ENCODE results near the gene TBC1D4.
"Not testable (repeated sequence)": the region's sequence is repeated elsewhere in the genome, so short reads cannot be mapped to it uniquely, and the experiment has no call there.

TBC1D4 gene

DNA sequence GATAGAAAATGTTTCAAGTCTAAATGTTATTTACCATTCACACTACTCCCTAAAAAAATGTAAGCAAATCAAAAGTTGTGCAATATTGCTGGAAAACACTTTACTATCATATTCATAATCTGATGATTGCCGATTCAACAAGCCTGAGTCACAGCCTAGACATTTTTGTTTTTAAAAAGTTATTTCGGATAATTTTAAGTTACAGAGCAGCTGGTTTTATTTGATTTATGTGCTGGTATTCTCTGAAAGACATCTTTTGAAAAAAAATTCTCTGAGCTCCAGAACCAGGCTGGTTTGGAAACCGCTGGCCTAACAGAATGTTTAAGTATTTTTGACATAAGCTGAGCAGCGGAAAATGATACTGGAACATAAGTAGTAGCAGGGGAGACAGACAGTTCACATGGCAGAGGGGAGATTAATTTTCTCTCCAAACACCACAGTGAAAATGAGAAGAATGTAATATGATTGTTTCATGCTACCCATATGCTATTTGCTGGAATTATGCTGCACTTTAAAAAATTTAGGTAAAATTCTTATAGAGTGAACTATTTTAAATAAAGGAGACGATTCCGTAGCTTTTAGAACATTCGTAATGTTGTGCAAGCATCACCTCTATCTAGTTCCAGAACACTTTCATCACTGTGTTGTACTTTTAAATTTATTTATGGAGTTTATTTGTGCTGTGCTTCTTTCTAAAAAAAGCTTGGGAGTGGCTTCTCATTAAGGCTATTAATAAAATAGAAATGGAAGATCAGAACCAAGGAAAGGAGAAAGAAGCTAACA is 36.1 kb downstream of the TBC1D4 start:
- no peak for FAIRE-seq

DNA sequence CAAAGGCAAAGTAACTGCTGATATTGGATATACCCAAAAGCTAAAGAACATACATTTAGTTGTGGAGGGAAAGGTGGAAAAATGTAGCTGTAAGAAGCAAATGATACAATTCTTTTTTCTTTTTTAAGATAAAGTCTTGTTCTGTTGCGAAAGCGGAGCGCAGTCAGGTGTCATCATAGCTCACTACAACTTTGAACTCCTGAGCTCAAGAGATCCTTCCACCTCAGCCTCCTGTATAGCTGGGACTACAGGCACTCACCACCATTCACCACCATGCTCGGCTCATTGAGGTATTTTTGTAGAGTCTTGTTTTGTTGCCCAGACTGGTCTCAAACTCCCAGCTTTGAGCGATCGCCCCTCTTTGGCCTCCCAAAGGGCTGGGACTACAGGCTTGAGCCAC is 38.0 kb downstream of the TBC1D4 start:
- no peak for FAIRE-seq

DNA sequence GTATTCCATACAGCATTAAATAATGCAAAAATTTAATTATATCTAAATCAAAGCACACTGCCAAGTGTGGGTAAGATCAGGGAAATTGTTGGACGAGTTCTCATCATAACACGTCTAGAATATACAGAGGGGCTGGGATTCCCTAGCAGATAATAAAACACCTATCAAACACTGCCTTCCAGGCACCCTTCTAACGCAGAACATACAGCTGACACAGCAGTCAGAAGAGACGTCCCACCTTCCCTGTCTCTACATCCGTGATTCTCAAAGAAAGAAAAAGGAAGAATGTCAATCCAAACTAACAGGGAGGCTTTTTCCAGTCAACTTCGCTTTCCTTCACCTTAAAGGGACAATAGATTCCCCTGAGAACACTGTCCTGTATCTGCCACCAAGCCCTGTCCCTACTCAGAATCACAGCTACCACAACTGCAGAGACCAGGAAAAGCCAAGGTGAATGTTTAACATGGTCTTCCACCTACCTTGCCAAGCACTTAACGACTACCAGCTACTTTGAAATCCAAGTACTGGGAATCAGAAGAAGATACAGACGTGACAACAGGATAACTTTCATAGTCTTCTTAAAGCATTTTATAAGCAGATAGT is 38.5 kb downstream of the TBC1D4 start:
- FAIRE-seq = no peak

DNA sequence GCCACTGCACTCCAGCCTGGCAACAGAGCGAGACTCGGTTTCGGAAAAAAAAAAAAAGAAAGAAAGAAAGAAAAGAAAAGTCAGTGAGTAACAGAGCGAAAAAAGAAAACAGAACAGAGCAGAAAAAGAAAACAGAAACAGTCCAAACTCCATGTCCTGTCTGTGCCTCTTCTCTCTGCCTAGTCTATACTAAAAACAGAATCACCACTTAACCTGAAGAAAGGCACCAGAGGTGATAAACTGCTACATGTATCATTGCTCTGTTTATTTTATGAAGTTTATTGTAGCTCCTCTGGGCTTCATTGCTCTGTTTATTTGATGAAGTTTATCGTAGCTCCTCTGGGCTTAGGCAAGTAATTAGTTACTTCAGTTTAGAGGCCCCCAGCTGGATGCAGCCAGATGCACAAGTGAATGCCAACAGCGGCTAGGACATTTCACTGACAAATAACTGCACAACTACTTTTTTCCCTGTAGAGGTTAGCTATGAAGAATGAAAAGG is 39.2 kb downstream of the TBC1D4 start:
- FAIRE-seq = no peak

DNA sequence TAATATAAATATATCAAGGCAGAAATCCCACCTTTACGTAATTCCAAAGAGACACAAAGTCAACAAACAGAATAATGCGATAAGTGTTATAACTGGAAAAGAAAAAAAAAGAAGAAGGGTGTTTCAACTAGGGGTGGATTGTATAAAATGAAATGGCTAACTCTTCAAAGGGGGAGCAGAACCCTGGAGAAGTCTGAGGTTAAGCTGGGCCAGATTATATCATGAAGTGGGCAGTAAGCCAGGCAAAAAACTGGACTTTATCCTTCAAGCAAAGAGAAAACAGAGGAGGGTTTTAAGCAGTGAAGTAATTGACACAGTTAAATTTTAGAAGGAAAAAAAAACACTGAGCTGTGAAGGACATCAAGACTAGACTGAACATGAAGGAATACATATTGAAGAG is 41.9 kb downstream of the TBC1D4 start:
- FAIRE-seq = no peak

DNA sequence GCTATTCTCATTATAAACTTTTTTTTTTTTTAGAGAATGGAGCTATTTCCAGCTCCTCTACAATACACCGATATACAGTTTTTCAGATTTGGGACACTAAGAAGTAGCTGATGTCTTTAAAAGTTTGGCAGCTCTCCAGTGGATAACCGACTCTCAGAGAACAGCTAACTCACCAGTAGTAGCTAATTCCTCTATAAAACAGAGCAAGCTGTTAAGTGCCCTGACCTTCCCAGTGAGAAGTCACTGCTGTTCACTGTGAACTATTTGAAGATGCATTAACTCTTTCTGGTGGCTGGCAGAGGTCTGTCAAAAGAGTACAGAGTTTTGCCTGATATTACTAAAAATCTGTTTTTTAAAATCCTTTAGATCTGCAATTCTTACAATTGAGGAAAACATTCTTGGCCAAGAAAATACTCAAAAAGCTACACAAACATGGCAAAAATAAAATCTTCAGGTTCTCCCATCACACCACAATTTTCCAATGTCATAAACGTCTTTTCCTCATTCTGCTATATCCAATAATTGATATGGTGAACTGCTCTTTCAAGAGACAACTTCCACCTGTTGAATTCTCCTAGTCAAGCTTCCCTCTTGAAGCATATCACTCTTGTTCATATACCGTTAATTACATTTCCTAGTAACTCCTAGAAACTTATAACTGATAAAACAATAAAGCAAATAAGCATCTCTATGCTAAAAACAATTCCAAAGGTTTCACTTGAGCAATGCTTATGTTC is 44.2 kb downstream of the TBC1D4 start:
- FAIRE-seq = no peak

DNA sequence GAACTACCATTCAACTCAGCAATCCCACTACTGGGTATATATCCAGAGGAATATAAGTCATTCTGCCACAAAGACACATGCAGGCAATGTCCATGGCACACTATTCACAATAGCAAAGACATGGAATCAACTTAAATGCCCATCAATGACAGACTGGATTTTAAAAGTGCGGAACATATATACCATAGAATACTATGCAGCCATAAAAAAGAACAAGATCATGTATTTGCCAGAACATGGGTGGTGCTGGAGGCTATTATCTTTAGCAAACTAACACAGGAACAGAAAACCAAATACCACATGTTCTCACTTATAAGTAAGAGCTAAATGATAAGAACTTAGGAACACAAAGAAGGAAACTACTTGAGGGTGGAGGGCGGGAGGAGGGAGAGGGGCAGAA is 47.8 kb downstream of the TBC1D4 start:
- FAIRE-seq = not testable (repeated sequence)

DNA sequence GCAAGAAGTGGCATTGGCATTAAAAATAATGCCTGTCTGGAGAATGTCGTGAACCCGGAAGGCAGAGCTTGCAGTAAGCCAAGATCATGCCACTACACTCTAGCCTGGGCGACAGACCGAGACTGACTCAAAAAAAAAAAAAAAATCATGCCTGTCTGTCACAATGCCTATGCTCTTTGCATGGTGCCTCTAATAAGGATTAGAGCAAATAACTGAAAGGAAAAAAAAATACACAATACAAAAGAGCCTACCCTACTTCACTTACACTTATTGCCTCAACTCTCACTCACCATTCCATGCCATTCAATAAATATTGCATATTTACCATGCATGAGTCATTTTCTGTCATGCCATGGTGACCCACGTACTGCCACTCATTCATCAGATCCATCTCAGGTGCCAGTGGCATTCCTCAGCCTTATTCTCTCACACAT is 49.1 kb downstream of the TBC1D4 start:
- no peak for FAIRE-seq

DNA sequence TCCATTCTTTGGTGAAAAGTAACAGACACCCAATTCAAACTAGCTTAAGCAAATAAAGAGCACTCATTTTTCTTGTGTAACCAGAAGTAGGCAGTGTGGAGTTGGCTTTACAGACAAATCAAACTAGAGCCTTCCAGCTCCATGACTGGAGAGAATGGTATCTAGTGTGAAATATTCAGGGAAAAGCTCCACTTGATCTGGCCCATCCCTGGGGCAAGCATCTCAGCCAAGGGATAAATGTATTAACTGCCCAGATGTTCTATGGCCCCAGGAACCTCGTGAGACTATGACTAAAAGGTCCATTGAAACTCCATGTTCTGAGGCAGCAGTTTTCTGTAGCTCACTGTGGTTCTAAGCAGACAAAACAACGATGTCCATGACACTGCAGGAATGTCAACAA is 49.9 kb downstream of the TBC1D4 start:
- FAIRE-seq = no peak

DNA sequence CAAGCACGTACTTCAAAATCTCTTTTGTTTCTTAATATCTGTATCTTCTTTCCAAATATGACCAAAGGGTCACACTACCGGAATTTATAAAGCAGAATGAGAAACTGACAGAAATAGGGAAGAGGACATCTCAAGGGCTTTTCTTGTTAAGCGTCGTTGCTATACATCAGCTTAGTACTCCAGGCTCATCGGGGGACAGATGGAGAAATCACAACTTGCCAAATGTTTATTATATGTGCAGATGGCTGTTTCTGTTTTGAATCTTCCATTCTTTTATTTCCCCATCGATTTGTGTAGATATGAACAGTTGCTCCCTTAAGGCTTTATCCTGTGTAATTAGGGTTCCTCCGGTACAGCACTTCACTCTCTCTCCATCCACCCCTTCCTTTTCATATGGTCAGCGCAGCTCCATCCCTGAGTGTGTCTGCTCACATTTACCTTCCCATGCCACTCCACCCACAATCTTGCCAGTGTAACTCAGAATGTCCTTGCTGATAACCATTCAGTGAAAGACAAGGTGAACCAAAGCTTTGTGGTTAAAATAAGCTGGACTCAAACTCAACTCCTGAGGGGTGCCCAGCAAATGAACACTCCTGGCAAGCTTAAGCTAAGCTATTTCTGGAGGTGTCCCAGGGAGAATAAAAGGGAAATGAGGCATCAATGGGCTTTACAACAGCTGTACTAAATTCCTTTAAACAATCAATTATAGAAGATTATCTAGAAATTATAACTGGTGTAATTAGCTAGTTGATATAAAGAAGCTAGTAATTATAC is 51.3 kb downstream of the TBC1D4 start:
- FAIRE-seq = no peak

DNA sequence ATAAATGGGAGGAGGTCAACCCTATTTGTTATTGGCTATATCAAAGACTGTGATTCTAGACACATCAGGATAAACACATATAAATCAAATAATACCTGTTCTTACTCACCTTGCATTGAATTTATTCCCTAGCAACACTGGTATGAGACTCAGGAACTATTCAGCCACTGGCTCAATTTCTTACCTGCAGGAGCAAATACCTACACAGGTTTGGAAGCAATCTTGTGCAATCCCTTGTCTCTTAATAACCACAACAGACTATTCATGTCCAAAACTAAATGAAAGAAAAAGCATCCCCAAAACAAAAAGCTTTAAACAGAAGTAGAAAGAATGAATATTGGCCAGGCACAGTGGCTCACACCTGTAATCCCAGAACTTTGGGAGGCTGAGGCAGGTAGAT is 55.5 kb downstream of the TBC1D4 start:
- FAIRE-seq = no peak

DNA sequence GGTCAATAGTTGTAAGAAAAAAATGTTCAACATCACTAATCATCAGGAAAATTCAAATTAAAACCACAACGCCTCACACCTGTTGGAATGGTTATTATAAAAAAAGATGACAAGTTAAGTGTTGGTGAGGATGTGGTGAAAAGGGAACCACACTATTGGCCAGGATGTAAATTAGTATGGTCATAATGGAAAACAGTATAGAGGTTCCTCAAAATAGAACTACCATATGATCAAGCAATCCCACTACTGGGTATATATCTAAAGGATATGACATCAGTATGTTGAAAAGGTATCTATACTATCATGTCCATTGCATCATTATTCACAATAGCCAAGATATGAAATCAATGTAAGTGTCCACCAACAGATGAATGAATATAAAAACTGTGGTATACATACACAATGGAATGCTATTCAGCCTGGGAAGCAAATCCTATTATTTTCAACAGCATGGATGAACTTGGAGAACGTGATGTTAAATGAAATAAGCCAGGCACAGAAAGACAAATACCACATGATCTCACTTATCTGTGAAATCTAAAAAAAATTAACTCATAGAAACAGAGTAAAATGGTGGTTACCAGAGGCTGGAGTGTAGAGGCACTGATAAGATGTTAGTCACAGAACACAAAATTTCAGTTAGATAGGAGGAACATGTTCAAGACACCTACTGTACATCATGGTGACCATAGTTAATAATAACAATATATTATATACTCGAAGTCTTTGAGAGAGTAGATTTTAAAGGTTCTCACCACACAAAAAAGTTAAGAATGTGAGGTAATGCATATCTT is 56.6 kb downstream of the TBC1D4 start:
- no peak for FAIRE-seq

DNA sequence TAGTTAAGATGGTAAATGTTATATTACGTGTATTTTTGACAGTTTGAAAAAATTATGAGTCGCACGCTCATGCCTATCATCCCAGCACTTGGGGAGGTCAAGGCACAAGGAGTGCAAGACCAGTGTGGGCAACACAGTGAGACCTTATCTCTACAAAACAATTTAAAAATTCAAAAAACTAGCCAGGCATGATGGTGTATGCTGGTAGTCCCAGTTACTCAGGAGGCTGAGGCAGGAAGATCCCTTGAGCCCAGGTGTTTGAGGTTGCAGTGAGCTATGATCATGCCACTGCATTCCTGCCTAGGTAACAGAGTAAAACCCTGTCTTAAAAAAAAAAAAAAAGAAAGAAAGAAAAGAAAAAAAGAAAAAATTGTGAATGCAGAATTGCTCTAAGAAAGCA is 58.0 kb downstream of the TBC1D4 start:
- FAIRE-seq = no peak

DNA sequence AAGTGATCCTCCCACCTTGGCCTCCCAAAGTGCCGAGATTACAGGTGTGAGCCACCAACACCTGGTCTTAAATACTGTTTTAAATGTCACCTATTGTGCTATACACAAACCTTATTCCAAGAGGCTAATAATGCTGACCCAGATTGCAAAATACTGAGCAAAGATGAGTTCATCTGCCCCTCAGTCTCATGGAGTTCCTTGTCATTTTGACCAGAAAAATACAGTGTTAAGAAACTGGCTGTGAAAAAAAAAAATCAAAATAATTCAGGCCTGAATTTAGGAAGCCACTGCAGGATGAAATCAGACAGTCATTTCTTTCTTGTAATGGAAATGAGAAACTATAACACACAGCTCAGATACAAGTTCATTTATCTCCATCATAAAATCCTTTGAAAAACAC is 59.9 kb downstream of the TBC1D4 start:
- no peak for FAIRE-seq

DNA sequence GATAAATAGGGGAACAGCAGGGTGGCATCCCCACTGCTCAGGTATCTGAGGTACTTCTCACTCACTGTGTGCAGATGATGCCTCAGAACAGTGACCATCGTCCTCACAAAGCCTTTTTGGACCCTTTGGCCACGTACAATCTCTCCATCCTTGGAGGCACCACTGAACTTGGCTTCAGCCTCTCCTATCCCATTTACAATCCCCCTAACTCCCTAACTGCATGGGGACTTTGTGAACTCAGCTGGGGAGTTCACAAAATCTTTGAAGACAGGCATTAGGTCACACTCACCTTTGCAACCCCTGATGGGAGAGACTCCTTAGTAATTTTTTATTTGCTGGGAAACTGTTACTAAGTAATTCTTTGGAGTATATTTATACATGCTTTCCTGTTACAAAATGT is 60.8 kb downstream of the TBC1D4 start:
- no peak for FAIRE-seq

DNA sequence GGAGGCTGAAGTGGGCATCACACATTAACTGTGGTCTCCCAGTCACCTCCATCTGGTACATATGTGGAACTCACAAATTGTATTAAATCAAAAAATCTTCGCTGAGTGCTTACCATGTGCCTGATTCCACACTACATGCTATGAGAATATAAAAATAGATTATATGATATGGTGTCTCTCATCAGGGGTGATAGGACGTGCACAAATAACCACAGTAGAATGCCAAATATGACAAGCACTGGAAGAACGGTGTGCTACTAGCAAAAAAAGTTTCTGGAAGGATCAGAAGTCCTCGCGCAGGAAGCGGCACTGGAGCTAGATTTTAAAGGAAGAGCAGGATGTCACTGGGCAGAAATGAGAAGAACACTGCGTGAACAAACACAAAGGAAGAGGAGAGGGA is 62.3 kb downstream of the TBC1D4 start:
- FAIRE-seq = no peak

DNA sequence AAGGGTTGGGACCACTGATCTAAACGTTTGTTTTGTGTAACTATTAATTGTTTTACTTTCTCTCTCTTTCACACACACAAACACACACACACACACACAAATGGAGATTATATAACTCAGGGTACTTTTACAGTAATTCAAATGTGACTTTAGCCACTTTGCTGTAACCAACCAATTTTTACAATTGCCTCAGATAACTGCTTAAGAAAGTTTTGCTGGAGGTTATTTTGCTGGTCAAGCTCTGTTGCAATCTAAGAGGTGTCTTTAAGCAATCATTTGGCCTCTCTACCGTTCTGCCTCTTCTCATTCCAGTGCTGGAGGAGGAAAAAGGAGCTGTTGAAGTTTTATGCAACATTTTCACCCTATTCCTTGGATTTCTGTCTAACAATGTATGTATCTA is 63.0 kb downstream of the TBC1D4 start:
- FAIRE-seq = no peak

DNA sequence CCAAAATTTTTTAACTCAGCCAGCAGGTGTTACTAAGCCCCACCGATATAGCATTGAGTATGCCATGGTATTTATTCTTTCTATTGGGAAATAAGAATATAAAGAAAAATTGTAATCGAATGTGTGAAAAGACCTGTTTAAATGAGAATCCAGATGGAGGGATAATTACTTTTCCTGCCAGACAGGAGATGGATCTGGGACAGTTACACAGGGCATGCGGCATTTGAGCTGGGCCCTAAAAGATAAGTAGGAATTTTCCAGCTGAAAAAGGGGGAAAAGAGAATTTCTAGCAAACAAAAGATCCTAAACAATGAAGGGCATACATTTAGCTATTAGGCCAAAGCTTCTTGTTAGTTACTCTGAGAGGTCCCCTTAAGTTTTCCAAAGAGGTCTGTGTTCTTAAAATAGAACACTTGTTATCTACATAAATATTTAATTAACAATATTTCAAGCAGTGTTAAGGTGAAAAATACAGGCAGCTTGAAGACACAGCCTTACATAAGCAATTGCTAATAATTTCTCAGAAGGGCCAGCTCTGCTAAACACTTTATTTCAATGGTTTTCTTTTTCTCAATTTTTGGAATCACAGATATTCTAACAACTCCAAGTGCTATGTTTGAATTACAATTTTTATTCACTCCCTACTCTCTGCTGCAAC is 63.7 kb downstream of the TBC1D4 start:
- FAIRE-seq = no peak

DNA sequence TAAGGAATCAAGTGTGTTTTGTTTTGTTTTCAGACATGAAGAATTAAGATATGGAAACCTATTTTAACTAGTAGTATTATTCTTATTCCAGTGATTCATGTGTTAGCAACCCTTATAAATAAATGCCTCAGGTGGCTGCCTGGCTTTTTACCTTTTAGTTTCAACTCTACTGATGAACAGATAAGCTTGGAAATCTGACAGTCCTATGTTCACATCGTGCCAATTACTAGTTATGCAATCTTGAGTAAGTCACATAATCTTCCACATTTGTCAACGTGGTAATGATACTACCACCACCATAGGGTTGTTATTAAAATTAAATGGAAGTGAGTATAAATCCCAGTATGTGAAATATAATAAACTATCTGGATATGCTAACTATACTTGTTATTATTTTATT is 64.3 kb downstream of the TBC1D4 start:
- no peak for FAIRE-seq

DNA sequence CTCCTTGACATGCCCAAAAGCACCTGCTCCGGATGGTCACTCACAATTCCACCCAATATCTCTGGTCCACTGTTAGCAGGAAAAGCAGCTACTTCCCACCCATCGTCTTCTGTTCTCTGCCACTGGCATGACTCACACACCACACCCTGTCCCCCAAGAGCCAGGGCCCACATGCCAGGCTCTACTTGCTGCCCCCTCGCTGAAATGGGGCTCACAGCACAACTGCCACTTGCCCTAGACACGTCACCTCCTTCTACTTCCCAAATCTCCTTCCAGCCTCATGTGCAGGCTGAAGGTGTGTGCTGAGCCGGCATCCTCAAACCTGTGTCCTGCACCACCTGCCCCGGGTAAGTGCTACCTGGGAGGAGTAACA is 65.0 kb downstream of the TBC1D4 start:
- FAIRE-seq = no peak

DNA sequence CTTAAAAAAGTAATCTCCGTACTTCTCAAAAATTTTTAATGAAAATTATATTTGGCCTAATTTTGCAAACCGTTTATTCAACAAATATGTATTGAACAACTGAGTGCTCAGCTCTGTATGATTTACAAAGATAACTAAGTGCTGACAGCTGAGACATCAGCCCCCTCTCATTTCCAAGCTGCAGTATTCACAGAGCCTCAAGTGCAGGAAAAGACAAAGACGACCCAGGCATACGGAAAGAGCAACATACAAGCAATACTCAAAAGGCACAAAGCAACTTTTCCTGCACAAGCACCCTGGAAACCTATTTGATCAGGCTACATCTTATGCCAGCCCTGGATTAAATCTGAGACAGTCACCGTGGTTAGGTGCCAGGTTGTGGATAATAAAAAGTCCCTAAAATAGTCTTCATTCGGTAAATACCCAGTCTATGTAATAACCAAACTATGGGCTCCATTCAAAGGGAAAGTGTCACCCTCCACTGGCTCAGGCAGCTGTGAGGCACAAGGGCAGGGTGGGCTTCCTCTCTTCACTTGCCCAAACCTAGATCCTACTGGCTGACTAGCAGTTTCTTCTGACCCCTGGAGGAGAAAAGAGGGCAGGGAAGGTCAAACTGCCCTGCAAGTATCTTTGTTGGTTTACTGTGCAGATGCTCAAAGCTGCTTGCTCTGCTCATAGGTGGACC is 65.5 kb downstream of the TBC1D4 start:
- no peak for FAIRE-seq
